ENCODE measurements around the gene IRF6.

DNA sequence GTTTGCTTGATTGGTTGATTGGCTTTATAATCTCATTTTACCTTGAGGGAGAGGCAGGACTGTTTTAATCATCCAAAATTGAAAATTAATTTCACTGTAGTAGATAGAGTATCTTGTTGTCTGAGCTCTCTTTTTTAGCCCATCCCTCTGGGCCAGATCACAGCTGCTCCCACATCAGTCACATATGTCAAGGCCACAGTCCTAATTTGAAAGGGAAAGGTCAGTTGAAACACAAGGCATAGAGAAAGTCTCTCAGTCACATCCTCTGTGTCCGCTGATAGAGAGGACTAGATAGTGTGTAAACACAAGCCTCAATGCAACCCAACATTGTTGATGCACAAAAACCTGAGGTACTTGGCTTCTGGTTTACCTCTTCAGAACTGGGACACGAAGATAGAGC is 28.4 kb downstream of the IRF6 start:
- TF ChIP-seq CTCF (IDR thresholded peaks at IDR 0.05) (no peak), POLR2A (IDR thresholded peaks at IDR 0.05) (no peak)

Data from esophagus squamous epithelium (tissue), 4 donors.